Fibroblast of mammary gland (primary cell): ENCODE measurements around the gene KIF26B.

Experiments used
- DNase-seq: peaks from one replicate; pipeline ENCODE4 v3.0.0-alpha.2; 2010; ENCODE audit warnings: low read depth
- H3K4me3 ChIP-seq: 2 replicates; pipeline ENCODE4 v1.5.1; 2011; ENCODE audit warnings: low read depth, mild to moderate bottlenecking, low read length, moderate library complexity; ENCODE audit not compliant: control insufficient read depth
- TF ChIP-seq, protein P1 (sequence below): conservative IDR thresholded peaks from 2 replicates; pipeline ENCODE4 v1.5.1; 2011; ENCODE audit warnings: low read depth, low read length, inconsistent platforms; ENCODE audit not compliant: control insufficient read depth, insufficient read depth

The KIF26B gene

GRCh38 chr1:245622332-245623014 is 467.7 kb downstream of the KIF26B start:
- TF ChIP-seq, protein P1, sequence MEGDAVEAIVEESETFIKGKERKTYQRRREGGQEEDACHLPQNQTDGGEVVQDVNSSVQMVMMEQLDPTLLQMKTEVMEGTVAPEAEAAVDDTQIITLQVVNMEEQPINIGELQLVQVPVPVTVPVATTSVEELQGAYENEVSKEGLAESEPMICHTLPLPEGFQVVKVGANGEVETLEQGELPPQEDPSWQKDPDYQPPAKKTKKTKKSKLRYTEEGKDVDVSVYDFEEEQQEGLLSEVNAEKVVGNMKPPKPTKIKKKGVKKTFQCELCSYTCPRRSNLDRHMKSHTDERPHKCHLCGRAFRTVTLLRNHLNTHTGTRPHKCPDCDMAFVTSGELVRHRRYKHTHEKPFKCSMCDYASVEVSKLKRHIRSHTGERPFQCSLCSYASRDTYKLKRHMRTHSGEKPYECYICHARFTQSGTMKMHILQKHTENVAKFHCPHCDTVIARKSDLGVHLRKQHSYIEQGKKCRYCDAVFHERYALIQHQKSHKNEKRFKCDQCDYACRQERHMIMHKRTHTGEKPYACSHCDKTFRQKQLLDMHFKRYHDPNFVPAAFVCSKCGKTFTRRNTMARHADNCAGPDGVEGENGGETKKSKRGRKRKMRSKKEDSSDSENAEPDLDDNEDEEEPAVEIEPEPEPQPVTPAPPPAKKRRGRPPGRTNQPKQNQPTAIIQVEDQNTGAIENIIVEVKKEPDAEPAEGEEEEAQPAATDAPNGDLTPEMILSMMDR: no peak
- H3K4me3 ChIP-seq: no peak overlapping the region
- no peak for DNase-seq

DNA sequence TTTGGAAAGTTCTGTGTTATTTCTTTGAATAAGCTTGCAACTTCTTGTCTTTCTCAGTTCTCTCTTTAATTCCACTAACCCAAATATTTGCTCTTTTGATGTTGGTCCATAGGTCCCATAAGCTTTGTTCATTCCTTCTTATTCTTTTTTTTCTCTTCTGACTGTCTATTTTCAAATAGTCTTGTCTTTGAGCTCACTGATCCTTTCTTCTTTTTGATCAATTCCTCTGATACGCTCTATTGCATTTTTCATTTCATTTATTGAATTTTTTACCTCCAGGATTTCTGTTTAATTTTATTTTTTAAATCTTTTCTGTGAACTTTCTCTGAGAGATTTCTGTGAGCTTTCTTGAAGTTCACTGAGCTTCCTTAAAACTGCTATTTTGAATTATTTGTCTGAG is 486.6 kb downstream of the KIF26B start:
- TF ChIP-seq, protein P1: no peak
- DNase-seq: no peak
- H3K4me3 ChIP-seq: no peak overlapping the region

DNA sequence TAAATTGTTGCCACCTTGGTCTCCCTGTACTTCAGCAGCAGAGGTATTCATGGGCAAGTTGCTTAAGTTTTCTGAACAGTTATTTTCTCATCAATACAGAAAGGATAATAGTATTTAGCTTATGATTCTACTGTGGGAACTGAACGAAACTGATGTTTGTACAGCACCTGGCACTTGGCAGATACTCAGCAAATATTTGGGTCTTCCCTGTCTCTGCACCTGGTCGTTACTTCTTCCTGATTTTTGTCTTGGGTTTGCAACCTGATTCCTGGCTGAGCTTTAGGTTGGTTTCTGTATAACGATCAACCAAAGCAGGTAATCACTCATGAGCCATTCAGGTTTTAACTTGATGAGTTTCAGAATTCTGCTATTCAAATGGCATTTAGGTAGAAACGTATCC is 490.6 kb downstream of the KIF26B start:
- H3K4me3 ChIP-seq: no peak overlapping the region
- DNase-seq: no peak
- TF ChIP-seq, protein P1: no peak

- H3K4me3 ChIP-seq: no peak overlapping the region
- no peak for DNase-seq
- TF ChIP-seq, protein P1: no peak
These were observed 491.1 kb downstream of the KIF26B start for GRCh38 chr1:245645894-245646293.

GRCh38 chr1:245648749-245649522 is 494.2 kb downstream of the KIF26B start:
- DNase-seq: no peak
- no peak overlapping the region for H3K4me3 ChIP-seq
- TF ChIP-seq, protein P1: no peak

DNA sequence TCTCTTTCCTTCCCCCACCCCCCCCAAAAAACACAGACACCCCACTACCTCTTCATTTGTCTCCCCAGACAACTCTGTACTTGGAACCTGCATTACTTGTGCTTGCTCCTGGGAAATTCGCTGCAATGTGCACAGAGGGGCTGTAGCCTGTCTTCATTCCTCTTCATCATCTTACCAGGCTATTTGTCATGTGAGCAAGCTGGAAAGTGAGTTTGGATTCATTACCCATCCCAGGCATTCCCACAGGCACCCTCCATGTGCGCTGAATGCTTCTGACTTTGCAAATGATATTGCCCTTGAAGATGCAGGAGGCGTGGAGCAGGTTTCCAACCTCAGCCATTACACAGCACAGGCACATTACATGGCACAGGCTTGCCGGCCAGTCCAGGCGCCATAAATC is 494.9 kb downstream of the KIF26B start:
- H3K4me3 ChIP-seq: no peak overlapping the region
- DNase-seq: no peak
- TF ChIP-seq, protein P1: no peak
